Measurements from ENCODE around the gene IGFBP5.

- TF ChIP-seq, protein P1, sequence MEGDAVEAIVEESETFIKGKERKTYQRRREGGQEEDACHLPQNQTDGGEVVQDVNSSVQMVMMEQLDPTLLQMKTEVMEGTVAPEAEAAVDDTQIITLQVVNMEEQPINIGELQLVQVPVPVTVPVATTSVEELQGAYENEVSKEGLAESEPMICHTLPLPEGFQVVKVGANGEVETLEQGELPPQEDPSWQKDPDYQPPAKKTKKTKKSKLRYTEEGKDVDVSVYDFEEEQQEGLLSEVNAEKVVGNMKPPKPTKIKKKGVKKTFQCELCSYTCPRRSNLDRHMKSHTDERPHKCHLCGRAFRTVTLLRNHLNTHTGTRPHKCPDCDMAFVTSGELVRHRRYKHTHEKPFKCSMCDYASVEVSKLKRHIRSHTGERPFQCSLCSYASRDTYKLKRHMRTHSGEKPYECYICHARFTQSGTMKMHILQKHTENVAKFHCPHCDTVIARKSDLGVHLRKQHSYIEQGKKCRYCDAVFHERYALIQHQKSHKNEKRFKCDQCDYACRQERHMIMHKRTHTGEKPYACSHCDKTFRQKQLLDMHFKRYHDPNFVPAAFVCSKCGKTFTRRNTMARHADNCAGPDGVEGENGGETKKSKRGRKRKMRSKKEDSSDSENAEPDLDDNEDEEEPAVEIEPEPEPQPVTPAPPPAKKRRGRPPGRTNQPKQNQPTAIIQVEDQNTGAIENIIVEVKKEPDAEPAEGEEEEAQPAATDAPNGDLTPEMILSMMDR (IDR thresholded peaks at IDR 0.05): no peak
- TF ChIP-seq EZH2phosphoT487 (IDR thresholded peaks at IDR 0.05): no peak
These were observed 43.7 kb upstream of the IGFBP5 start for GRCh38 chr2:216739035-216739434.
